ENCODE results near the gene RGL3.
"Not testable (repeated sequence)": the region's sequence is repeated elsewhere in the genome, so short reads cannot be mapped to it uniquely, and the experiment has no call there.

RGL3 gene

GRCh38 chr19:11380653-11381537, 38.2 kb downstream of the RGL3 start:
- peak; percentile 94 to 95 (median 94) for DNase-seq

GRCh38 chr19:11379857-11380350, 39.2 kb downstream of the RGL3 start:
- no peak for DNase-seq

GRCh38 chr19:11379269-11379845, 39.8 kb downstream of the RGL3 start:
- DNase-seq, result not testable (repeated sequence)

DNA sequence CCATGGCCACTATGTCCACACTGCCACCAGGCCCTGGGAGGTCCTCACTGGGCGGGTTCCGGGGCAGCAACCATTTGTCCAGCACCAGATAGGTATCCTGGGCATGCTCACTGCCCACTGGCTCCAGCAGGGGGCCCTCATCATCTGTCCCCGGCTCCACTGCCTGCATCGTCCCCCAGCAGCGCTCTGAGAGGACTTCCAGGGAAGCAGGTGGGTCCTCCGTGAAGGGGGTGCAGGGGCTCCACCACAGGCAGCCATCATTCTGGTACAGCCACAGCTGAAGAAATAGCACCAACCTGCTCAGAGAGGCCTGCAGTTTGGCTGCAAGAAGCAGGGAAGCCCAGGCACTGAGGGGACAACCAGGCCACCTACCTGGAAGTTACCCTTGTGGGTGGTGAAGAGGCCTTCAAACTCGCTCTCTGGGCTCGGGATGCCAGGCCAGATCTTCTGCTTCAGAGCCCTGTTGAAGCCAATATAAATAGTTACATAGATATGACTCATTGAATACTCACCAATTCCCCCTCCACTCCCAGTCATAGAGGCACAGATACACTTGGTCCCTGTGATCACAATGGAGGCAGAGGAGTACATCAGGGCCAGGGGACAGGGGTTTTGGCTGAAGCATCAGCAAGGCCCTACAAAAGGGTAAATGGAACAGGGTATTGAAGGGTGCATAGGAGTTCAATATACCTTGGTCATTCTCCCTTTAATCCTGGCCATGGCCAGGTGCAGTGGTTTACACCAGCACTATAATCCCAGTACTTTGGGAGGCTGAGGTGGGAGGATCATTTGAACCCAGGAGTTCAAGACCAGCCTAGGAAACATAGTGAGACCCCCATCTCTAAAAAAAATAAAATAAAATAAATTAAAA, 40.6 kb downstream of the RGL3 start:
- DNase-seq, result peak; percentile 47 to 63 (median 49)

GRCh38 chr19:11377756-11378155, 41.4 kb downstream of the RGL3 start:
- no peak for DNase-seq

- peak; percentile 62 to 73 (median 64) for DNase-seq
Measured at GRCh38 chr19:11377237-11377636, 41.9 kb downstream of the RGL3 start.

DNA sequence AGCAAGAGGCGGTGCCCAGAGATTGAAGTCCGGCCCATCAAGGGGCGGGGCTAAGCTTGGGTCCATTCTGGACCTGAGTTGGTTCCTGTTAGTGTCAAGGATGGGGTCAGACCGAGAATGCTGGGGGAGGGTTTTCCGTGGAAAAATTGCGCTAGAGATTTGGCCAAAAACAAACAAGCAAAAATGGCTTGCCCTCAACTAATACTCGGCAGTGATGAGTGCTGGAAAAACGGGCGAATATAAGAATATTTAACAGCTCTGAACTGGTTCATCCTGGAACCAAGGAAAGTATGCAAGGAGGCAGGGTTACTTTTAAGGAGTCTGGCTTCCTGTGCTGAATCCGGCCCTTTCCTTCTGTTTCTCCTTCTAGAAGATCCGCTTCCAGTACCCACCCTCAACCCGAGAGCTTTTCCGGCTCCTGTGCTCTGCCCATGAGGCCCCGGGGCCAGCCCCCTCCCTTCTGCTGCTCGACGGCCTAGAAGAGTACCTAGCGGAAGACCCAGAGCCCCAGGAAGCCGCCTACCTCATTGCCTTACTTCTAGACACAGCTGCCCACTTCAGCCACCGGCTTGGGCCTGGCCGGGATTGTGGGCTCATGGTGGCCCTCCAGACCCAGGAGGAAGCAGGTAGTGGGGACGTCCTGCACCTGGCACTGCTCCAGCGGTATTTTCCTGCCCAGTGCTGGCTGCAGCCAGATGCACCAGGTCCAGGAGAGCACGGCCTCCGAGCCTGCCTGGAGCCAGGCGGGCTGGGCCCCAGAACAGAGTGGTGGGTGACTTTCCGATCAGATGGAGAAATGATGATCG, 43.8 kb downstream of the RGL3 start:
- peak in 2 of 3 donors; percentile 26 to 47 for DNase-seq

DNA sequence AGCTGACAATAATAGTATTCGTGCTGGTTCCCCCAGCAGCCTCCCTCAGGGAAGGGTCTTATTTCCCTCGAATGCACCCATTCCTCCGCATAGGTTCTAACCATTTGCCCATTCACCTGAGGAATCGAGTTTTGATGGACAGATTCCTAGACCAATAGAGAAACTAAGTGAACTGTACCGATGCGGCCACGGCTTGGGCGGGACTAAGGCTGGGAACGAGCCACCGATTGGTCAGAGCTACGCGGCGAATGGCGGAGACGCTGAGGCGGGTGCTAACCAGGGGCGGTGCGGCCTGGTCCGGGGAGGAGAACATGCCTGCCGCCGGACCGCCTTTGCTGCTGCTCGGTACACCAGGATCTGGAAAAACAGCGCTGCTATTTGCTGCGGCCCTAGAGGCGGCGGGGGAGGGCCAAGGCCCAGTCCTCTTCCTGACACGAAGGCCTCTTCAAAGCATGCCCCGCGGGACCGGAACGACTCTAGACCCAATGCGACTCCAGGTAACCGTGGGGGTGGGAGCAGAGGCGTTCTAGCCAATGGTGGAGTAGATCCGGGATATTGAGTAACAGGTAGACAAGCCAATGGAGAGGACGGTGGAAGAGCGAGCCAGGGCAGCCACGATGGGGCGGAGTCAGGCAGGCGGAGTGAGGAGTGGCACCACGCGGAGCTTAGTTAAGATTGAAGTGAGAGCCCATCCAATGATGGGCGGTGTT, 44.5 kb downstream of the RGL3 start, which contains the start of gene SWSAP1:
SWSAP1 (plus strand) TSS at position 234 of the 710 bp plus-strand sequence; CDS start at position 249, 15 bp downstream.
- peak; percentile 98 to 100 (median 99) for DNase-seq

DNA sequence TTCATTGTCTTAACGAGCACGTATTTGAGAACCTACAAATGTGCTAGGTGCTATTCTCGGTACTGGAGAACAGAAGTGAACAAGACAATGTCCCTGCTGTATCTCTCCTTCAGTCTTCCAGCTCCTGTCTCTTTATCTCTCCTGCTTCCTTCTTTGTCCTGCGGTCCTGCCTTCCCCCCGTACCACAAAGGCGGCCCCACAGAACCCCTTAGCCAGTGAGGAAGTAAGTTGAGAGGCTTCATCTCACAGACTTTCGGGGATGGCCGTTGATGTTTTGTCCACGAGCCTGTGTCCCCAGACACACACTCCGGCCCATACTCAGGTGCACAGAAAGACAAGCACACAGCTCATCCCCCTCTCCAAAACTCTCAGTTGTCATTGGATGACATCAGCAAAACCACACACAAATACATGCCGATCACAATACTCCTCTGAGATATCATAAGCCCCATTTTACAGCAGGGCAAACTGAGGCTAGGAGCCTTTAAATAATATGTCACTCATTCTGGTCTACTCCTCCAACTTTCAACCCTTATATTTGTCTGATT, 45.2 kb downstream of the RGL3 start:
- DNase-seq, result peak in 1 of 3 donors; percentile 6

GRCh38 chr19:11373166-11373884, 45.8 kb downstream of the RGL3 start:
- peak in 1 of 3 donors; percentile 15 for DNase-seq

DNA sequence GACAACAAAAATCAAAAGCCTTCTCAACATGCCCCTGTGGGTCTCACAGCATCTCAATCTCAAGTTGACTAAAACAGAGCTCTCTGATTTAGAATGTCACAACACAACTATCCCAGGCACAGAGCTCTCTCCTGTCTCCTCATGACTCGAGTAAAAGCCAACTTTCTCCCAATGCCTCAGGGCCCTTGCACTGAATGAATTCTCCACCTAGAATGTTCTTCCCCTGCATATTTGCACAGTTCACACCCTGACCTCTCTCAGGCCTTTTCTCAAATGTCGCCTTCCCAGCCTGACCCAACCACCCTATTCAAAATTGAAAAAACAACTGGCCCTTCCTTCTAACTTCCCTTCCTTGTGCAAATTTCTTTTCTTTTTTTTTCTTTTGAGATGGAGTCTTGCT, 48.4 kb downstream of the RGL3 start:
- no peak for DNase-seq

- no peak for DNase-seq
Measured at GRCh38 chr19:11367528-11367927, 51.6 kb downstream of the RGL3 start.

DNA sequence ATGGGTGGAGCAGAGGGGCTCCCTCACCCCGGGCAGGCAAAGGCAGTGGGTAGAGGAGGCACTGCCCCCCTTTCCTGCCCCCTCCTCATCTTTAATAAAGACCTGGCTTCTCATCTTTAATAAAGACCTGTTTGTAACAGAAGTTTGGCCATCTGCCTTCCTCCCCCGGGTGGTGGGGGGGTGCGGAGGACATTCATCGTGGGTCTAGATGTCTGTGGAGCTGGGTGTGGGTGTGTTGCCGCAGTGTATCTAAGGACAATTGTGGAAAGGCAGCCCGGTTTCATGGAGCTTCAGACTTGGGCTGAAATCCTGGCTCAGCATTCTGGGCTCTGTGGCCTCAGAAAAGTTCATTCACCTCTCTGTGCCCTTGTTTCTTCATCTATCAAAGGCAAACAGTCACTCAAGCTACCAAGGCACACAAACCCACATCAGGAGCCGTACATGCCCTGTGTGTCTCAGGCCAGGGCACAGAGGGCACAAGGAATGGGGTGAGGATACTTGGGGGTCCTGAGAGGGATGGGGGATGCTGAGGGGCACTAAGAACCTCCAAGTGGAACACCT, 53.5 kb downstream of the RGL3 start:
- DNase-seq, result no peak

DNA sequence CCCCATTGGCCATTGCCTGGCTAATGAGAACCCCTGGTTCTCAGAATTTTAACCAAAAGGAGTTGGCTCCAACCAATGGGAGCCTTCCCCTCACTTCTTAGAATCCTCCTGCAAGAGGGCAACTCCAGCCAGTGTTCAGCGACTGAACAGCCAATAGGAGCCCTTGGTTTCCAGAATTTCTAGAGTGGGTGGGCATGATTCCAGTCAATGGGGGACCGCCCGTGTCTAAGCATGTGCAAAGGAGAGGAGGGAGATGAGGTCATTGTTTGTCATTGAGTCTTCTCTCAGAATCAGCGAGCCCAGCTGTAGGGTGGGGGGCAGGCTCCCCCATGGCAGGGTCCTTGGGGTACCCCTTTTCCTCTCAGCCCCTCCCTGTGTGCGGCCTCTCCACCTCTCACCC, 54.2 kb downstream of the RGL3 start:
- no peak for DNase-seq

DNA sequence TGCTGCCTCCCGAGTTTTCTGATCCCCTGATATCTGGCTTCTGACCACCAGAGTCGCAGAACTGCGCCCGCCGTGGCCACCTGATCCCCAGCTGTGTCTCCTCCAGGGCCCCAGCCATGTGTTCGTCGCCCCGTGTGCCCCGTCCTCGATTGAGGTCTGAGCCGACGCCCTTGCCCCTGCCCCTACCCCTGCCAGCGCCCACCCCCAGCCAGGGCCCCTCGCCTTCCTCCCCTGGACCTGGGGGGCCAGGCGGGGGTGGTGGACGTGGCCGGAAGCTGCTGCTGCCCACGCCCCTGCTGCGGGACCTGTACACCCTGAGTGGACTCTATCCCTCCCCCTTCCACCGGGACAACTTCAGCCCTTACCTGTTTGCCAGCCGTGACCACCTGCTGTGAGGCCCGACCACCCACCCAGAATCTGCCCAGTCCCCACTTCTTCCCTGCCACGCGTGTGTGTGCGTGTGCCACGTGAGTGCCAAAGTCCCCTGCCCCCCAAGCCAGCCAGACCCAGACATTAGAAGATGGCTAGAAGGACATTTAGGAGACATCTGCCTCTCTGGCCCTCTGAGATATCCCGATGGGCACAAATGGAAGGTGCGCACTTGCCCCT, 54.7 kb downstream of the RGL3 start:
- no peak for DNase-seq

GRCh38 chr19:11363881-11364280, 55.2 kb downstream of the RGL3 start:
- DNase-seq, result no peak

DNA sequence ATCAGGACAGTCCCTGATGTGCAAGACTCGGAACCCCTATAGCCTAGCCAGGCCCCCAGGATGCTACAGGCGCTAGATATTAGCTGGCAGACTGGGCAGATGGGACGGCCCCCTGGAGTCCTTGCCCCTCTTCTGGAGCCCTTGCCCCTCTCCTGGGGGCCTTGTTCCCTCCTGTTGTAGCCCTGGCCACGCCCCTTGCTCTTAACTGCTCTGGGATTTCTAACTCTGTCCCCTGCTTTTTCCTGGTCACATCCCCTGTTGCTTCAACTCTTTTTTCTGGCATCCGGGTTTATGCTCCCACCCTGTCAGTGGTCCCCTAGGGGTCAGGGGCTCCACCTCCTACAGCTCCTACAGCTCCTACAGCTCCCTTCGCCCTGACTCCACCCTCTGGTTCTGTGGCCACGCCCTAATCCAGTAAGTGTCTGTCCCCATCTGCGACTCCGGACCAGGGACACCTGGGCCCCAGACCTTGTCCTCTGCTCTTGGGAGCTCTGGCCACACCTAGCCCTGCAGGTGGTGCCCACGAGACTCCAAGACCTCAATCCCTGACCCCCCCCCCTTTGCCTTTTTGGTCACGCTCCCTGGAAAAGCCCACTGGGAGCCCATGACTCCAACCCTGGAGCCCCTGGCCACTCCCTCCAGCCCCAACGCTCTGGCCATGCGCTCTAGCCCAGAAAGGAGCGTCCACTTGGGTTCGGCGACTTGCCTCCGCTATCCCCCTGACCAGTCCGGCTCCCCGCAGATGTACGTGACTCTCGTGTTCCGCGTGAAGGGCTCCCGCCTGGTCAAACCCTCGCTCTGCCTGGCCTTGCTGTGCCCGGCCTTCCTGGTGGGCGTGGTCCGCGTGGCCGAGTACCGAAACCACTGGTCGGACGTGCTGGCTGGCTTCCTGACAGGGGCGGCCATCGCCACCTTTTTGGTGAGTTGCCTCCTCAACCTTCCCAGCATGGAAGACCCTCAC, 57.1 kb downstream of the RGL3 start:
- no peak for DNase-seq

DNA sequence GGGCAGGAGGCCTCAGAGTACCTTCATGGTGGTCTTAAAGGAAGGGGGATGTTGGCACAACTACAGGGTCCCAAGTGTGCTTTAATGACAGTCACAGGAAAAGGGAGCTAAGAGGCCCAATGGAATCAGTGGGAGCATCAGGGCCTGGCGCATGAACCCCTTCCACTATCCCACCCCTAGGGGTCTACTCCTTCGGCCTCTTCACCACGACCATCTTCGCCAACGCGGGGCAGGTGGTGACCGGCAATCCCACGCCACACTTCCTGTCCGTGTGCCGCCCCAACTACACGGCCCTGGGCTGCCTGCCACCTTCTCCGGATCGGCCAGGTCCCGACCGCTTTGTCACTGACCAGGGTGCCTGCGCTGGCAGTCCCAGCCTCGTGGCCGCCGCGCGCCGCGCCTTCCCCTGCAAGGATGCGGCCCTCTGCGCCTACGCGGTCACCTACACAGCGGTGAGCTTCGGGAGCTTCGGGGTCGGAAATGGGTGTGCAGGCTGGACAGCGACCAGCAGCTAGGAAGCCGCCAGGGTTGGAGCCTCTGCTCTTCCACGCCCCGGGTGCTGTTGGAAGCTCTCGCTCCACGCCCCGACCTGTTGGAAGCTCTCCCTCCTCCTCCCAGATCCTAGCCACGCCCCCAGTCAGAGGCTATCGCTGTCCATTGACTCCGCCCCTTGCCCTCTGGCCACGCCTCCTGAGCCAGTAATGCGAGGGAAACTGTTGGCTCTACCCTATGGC, 57.9 kb downstream of the RGL3 start:
- DNase-seq, result peak in 1 of 3 donors; percentile 25

Data from suppressor macrophage treated with lipopolysaccharide for 1 hour (primary cell).